ENCODE measurements around the gene SORCS2. TPM values are rescaled to one million over a fixed set of nuclear protein-coding genes. Genes with fewer than 3 reads are reported as not detected.

The SORCS2 gene
- total RNA-seq, 1 donor from 2014 or later, result 29.5 TPM

GRCh38 chr4:7704625-7705024 lies 512.3 kb downstream of the SORCS2 start:
- no peak for TF ChIP-seq CTCF (IDR thresholded peaks at IDR 0.05; ENCODE audit: partially characterized antibody, unreplicated experiment)
- Mint-ChIP-seq H3K9me3 (ENCODE audit: unreplicated experiment) (peaks cover 9% of the 10 kb centered on the region), H3K27ac (ENCODE audit: unreplicated experiment) (no peak overlapping the region), H3K4me1 (ENCODE audit: low read depth, unreplicated experiment) (peaks cover 17% of the 10 kb centered on the region), H3K36me3 (ENCODE audit: unreplicated experiment) (no peaks in the 10 kb centered on the region), H3K27me3 (ENCODE audit: unreplicated experiment) (peaks cover 9% of the 10 kb centered on the region), H3K4me3 (ENCODE audit: unreplicated experiment) (no peak overlapping the region)
- DNase-seq, result no peak

GRCh38 chr4:7705062-7705461 lies 512.7 kb downstream of the SORCS2 start:
- peaks cover 9% of the 10 kb centered on the region for H3K9me3 Mint-ChIP-seq (ENCODE audit: unreplicated experiment)
- peaks cover 14% of the 10 kb centered on the region for H3K4me1 Mint-ChIP-seq (ENCODE audit: low read depth, unreplicated experiment)
- no peak overlapping the region for H3K4me3 Mint-ChIP-seq (ENCODE audit: unreplicated experiment)
- no peaks in the 10 kb centered on the region for H3K36me3 Mint-ChIP-seq (ENCODE audit: unreplicated experiment)
- TF ChIP-seq CTCF (IDR thresholded peaks at IDR 0.05; ENCODE audit: partially characterized antibody, unreplicated experiment), result no peak
- H3K27ac Mint-ChIP-seq (ENCODE audit: unreplicated experiment), result peak overlapping the region; percentile 64
- H3K27me3 Mint-ChIP-seq (ENCODE audit: unreplicated experiment), result peaks cover 9% of the 10 kb centered on the region
- peak; percentile 56 for DNase-seq

- peaks cover 13% of the 10 kb centered on the region for H3K4me1 Mint-ChIP-seq (ENCODE audit: low read depth, unreplicated experiment)
- H3K4me3 Mint-ChIP-seq (ENCODE audit: unreplicated experiment), result no peak overlapping the region
- H3K27me3 Mint-ChIP-seq (ENCODE audit: unreplicated experiment), result peaks cover 9% of the 10 kb centered on the region
- peaks cover 9% of the 10 kb centered on the region for H3K9me3 Mint-ChIP-seq (ENCODE audit: unreplicated experiment)
- no peak for DNase-seq
- no peak for TF ChIP-seq CTCF (IDR thresholded peaks at IDR 0.05; ENCODE audit: partially characterized antibody, unreplicated experiment)
- H3K36me3 Mint-ChIP-seq (ENCODE audit: unreplicated experiment), result no peaks in the 10 kb centered on the region
- H3K27ac Mint-ChIP-seq (ENCODE audit: unreplicated experiment), result no peak overlapping the region
Observed at GRCh38 chr4:7705593-7705992, 513.3 kb downstream of the SORCS2 start.

- TF ChIP-seq CTCF (IDR thresholded peaks at IDR 0.05; ENCODE audit: partially characterized antibody, unreplicated experiment), result no peak
- Mint-ChIP-seq H3K27me3 (ENCODE audit: unreplicated experiment) (peaks cover 15% of the 10 kb centered on the region), H3K27ac (ENCODE audit: unreplicated experiment) (no peak overlapping the region), H3K4me1 (ENCODE audit: low read depth, unreplicated experiment) (peaks cover 16% of the 10 kb centered on the region), H3K9me3 (ENCODE audit: unreplicated experiment) (peaks cover 11% of the 10 kb centered on the region), H3K36me3 (ENCODE audit: unreplicated experiment) (no peaks in the 10 kb centered on the region), H3K4me3 (ENCODE audit: unreplicated experiment) (no peak overlapping the region)
- DNase-seq, result no peak
Observed at GRCh38 chr4:7708238-7708637, 515.9 kb downstream of the SORCS2 start.

- Mint-ChIP-seq H3K4me1 (ENCODE audit: low read depth, unreplicated experiment) (peaks cover 12% of the 10 kb centered on the region), H3K27me3 (ENCODE audit: unreplicated experiment) (peaks cover 14% of the 10 kb centered on the region), H3K36me3 (ENCODE audit: unreplicated experiment) (no peaks in the 10 kb centered on the region), H3K9me3 (ENCODE audit: unreplicated experiment) (peaks cover 13% of the 10 kb centered on the region), H3K27ac (ENCODE audit: unreplicated experiment) (no peak overlapping the region), H3K4me3 (ENCODE audit: unreplicated experiment) (no peak overlapping the region)
- DNase-seq, result no peak
- no peak for TF ChIP-seq CTCF (IDR thresholded peaks at IDR 0.05; ENCODE audit: partially characterized antibody, unreplicated experiment)
Observed at GRCh38 chr4:7708981-7709380, 516.6 kb downstream of the SORCS2 start.
